Fibroblast of the aortic adventitia (primary cell): Measurements from ENCODE around the gene RNF38. TPM values are rescaled to one million over a fixed set of nuclear protein-coding genes. Genes with fewer than 3 reads are reported as not detected.
"Not testable (repeated sequence)": the region's sequence is repeated elsewhere in the genome, so short reads cannot be mapped to it uniquely, and the experiment has no call there.

Experiments used
- DNase-seq: peaks from one replicate; pipeline ENCODE4 v3.0.0-alpha.2; 2010; ENCODE audit warnings: low read depth
- H3K4me3 ChIP-seq: 2 replicates; pipeline ENCODE4 v1.5.1; 2011; ENCODE audit warnings: low read depth, mild to moderate bottlenecking, control low read depth, low read length, moderate library complexity
- CTCF ChIP-seq: IDR thresholded peaks from 2 replicates; pipeline ENCODE4 v1.5.1; 2011; ENCODE audit warnings: mild to moderate bottlenecking, low read length, control low read depth, inconsistent platforms; ENCODE audit not compliant: insufficient read depth
- total RNA-seq: library from RNA; depleted of rRNA; stranded (reverse); fragments of >200 nt; gene quantifications from 2 replicates; pipeline ENCODE4 v1.2.3, GENCODE V29; 2012; ENCODE audit warnings: low replicate concordance

RNF38 gene
- total RNA-seq = 7.1 and 18.3 TPM in 2 replicates

GRCh38 chr9:36399980-36400331 lies at the start of gene RNF38:
TSS of gene RNF38 (minus strand) at chr9:36400269. CDS start at chr9:36400108, 161 bp downstream.
- H3K4me3 ChIP-seq = peak within 1 kb of the TSS; percentile 88
- DNase-seq = no peak
- TF ChIP-seq CTCF = no peak

GRCh38 chr9:36448555-36448954 lies 48.5 kb upstream of the RNF38 start:
- DNase-seq, H3K4me3 ChIP-seq: not testable (repeated sequence)

GRCh38 chr9:36448017-36448416 lies 47.9 kb upstream of the RNF38 start:
- no peak for TF ChIP-seq CTCF
- no peak overlapping the region for H3K4me3 ChIP-seq
- no peak for DNase-seq

GRCh38 chr9:36446678-36447077 lies 46.6 kb upstream of the RNF38 start:
- not testable (repeated sequence) for DNase-seq, H3K4me3 ChIP-seq

- no peak for DNase-seq
- TF ChIP-seq CTCF = no peak
- H3K4me3 ChIP-seq = no peak overlapping the region
These were observed 45.8 kb upstream of the RNF38 start for GRCh38 chr9:36445800-36446361.

GRCh38 chr9:36444203-36444602 lies 44.1 kb upstream of the RNF38 start:
- no peak overlapping the region for H3K4me3 ChIP-seq
- no peak for TF ChIP-seq CTCF
- no peak for DNase-seq

- TF ChIP-seq CTCF = no peak
- H3K4me3 ChIP-seq = no peak overlapping the region
- no peak for DNase-seq
These were observed 43.5 kb upstream of the RNF38 start for GRCh38 chr9:36443581-36443980.

- DNase-seq = no peak
- H3K4me3 ChIP-seq = no peak overlapping the region
- no peak for TF ChIP-seq CTCF
These were observed 42.6 kb upstream of the RNF38 start for GRCh38 chr9:36442710-36443109.
